KOPT-K1 (cell line): ENCODE results near the gene TSEN2.
"Not testable (repeated sequence)": the region's sequence is repeated elsewhere in the genome, so short reads cannot be mapped to it uniquely, and the experiment has no call there.

Source experiments
- H3K27ac ChIP-seq: fragments of 200-600 bp; sonication (generic); 2 replicates; pipeline ENCODE4 v1.5.1; 2016; ENCODE audit warnings: antibody characterized with exemption, mild to moderate bottlenecking, low read depth, low read length; ENCODE audit not compliant: poor library complexity, severe bottlenecking
- H3K36me3 ChIP-seq: fragments of 200-600 bp; sonication (generic); 2 replicates; pipeline ENCODE4 v1.5.1; 2017; ENCODE audit warnings: antibody characterized with exemption, mild to moderate bottlenecking, low read length, moderate library complexity; ENCODE audit not compliant: insufficient read depth
- H3K9me3 ChIP-seq: fragments of 200-600 bp; sonication (generic); 2 replicates; pipeline ENCODE4 v1.5.1; 2017; ENCODE audit warnings: antibody characterized with exemption, low read length, mild to moderate bottlenecking; ENCODE audit not compliant: insufficient read depth, poor library complexity, severe bottlenecking

TSEN2 gene

GRCh38 chr3:12462159-12462947, 21.9 kb upstream of the TSEN2 start:
- Histone ChIP-seq H3K36me3 (no peaks in the 10 kb centered on the region), H3K27ac (no peak overlapping the region), H3K9me3 (no peaks in the 10 kb centered on the region)

GRCh38 chr3:12463686-12464085, 20.6 kb upstream of the TSEN2 start:
- Histone ChIP-seq H3K9me3 (no peaks in the 10 kb centered on the region), H3K36me3 (no peaks in the 10 kb centered on the region), H3K27ac (no peak overlapping the region)

- no peaks in the 10 kb centered on the region for H3K9me3 ChIP-seq
- H3K36me3 ChIP-seq = no peaks in the 10 kb centered on the region
- no peak overlapping the region for H3K27ac ChIP-seq
Observed at GRCh38 chr3:12464181-12464580, 20.1 kb upstream of the TSEN2 start.

GRCh38 chr3:12465151-12465835, 19.0 kb upstream of the TSEN2 start:
- no peak overlapping the region for H3K27ac ChIP-seq
- H3K9me3 ChIP-seq = no peaks in the 10 kb centered on the region
- no peaks in the 10 kb centered on the region for H3K36me3 ChIP-seq

- H3K36me3 ChIP-seq = no peaks in the 10 kb centered on the region
- no peak overlapping the region for H3K27ac ChIP-seq
- H3K9me3 ChIP-seq = no peaks in the 10 kb centered on the region
Observed at GRCh38 chr3:12465836-12466225, 18.4 kb upstream of the TSEN2 start.

- H3K9me3 ChIP-seq = no peaks in the 10 kb centered on the region
- H3K36me3 ChIP-seq = no peaks in the 10 kb centered on the region
- no peak overlapping the region for H3K27ac ChIP-seq
Observed at GRCh38 chr3:12467746-12468145, 16.5 kb upstream of the TSEN2 start.

GRCh38 chr3:12468276-12468675, 16.0 kb upstream of the TSEN2 start:
- no peaks in the 10 kb centered on the region for H3K9me3 ChIP-seq
- no peak overlapping the region for H3K27ac ChIP-seq
- H3K36me3 ChIP-seq = no peaks in the 10 kb centered on the region

GRCh38 chr3:12468757-12469156, 15.5 kb upstream of the TSEN2 start:
- Histone ChIP-seq H3K27ac (no peak overlapping the region), H3K9me3 (no peaks in the 10 kb centered on the region), H3K36me3 (no peaks in the 10 kb centered on the region)

GRCh38 chr3:12469222-12469621, 15.1 kb upstream of the TSEN2 start:
- H3K27ac ChIP-seq, H3K36me3 ChIP-seq, H3K9me3 ChIP-seq: not testable (repeated sequence)

GRCh38 chr3:12470111-12470510, 14.2 kb upstream of the TSEN2 start:
- no peak overlapping the region for H3K27ac ChIP-seq
- H3K36me3 ChIP-seq = no peaks in the 10 kb centered on the region
- no peaks in the 10 kb centered on the region for H3K9me3 ChIP-seq

GRCh38 chr3:12470680-12471079, 13.6 kb upstream of the TSEN2 start:
- H3K9me3 ChIP-seq = no peaks in the 10 kb centered on the region
- H3K36me3 ChIP-seq = no peaks in the 10 kb centered on the region
- no peak overlapping the region for H3K27ac ChIP-seq

- Histone ChIP-seq H3K27ac (no peak overlapping the region), H3K36me3 (no peaks in the 10 kb centered on the region), H3K9me3 (no peaks in the 10 kb centered on the region)
Observed at GRCh38 chr3:12471241-12471640, 13.0 kb upstream of the TSEN2 start.

- H3K36me3 ChIP-seq = no peaks in the 10 kb centered on the region
- no peaks in the 10 kb centered on the region for H3K9me3 ChIP-seq
- no peak overlapping the region for H3K27ac ChIP-seq
Observed at GRCh38 chr3:12472000-12472610, 12.2 kb upstream of the TSEN2 start.

- Histone ChIP-seq H3K9me3 (no peaks in the 10 kb centered on the region), H3K36me3 (no peaks in the 10 kb centered on the region), H3K27ac (no peak overlapping the region)
Observed at GRCh38 chr3:12472796-12473195, 11.5 kb upstream of the TSEN2 start.

- Histone ChIP-seq H3K9me3 (no peaks in the 10 kb centered on the region), H3K27ac (no peak overlapping the region), H3K36me3 (no peaks in the 10 kb centered on the region)
Observed at GRCh38 chr3:12473511-12473910, 10.8 kb upstream of the TSEN2 start.
